ENCODE measurements around the gene ARNT2. TPM values are rescaled to one million over a fixed set of nuclear protein-coding genes. Genes with fewer than 3 reads are reported as not detected.

The ARNT2 gene
- total RNA-seq, 1 donor from 2014 or later: 72.4 TPM

DNA sequence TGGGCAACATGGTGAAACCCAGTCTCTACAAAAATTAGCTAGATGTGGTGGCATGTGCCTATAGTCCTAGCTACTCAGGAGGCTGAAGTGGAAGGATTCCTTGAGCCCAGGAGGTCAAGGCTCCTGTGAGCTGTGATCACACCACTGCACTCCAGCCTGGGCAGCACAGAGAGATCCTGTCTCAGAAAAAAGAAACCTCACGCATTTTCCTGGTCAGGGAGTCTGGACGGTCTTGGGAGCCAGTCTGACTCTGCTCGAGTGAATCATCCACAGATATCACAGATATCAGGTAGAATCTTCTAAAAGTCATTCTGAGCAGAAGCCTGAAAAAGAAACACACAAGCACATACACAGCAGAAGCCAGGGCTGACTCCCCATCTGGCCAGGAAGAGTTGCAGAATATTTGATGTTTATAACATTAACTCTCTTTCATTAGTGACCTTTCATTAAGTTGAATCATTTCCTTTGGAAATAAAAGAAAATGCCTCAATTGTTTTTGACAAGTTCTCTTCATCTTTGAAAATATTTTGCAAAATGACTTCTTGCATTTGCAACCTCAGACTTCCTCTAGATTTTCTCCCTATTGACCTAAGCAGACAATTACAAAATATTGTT is 234.5 kb downstream of the ARNT2 start:
- no peak for DNase-seq (ENCODE audit: extremely low spot score, unreplicated experiment)
- no peak overlapping the region for H3K4me3 Mint-ChIP-seq (ENCODE audit: unreplicated experiment)
- no peak overlapping the region for H3K27ac Mint-ChIP-seq (ENCODE audit: unreplicated experiment)
- peaks cover 3% of the 10 kb centered on the region for H3K36me3 Mint-ChIP-seq (ENCODE audit: unreplicated experiment)
- H3K9me3 Mint-ChIP-seq (ENCODE audit: unreplicated experiment): peaks cover 8% of the 10 kb centered on the region
- H3K27me3 Mint-ChIP-seq (ENCODE audit: unreplicated experiment): peaks cover 2% of the 10 kb centered on the region
- no peaks in the 10 kb centered on the region for H3K4me1 Mint-ChIP-seq (ENCODE audit: unreplicated experiment)
- TF ChIP-seq, protein P1, sequence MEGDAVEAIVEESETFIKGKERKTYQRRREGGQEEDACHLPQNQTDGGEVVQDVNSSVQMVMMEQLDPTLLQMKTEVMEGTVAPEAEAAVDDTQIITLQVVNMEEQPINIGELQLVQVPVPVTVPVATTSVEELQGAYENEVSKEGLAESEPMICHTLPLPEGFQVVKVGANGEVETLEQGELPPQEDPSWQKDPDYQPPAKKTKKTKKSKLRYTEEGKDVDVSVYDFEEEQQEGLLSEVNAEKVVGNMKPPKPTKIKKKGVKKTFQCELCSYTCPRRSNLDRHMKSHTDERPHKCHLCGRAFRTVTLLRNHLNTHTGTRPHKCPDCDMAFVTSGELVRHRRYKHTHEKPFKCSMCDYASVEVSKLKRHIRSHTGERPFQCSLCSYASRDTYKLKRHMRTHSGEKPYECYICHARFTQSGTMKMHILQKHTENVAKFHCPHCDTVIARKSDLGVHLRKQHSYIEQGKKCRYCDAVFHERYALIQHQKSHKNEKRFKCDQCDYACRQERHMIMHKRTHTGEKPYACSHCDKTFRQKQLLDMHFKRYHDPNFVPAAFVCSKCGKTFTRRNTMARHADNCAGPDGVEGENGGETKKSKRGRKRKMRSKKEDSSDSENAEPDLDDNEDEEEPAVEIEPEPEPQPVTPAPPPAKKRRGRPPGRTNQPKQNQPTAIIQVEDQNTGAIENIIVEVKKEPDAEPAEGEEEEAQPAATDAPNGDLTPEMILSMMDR (IDR thresholded peaks at IDR 0.05): no peak

DNA sequence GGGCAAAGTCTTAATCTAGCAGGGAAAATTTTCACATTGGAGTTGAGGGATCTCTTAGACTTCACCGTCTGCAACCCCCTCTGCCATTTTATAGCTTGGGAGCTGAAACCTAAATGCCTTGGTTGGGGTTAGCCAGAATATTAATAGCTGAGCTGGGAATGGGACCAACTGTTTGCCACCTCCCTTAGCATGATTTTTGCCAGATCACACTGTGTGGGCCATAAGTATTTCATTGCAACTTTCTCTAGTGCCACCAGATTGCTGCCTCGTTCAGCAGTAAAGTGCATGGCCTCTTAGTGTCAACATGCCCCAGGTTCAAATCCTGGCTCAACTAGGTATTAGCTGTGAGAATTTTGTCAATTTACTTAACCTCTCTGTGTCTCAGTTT is 235.0 kb downstream of the ARNT2 start:
- TF ChIP-seq, protein P1 (IDR thresholded peaks at IDR 0.05): no peak
- H3K36me3 Mint-ChIP-seq (ENCODE audit: unreplicated experiment): peaks cover 3% of the 10 kb centered on the region
- H3K4me3 Mint-ChIP-seq (ENCODE audit: unreplicated experiment): no peak overlapping the region
- no peak overlapping the region for H3K27ac Mint-ChIP-seq (ENCODE audit: unreplicated experiment)
- peaks cover 8% of the 10 kb centered on the region for H3K9me3 Mint-ChIP-seq (ENCODE audit: unreplicated experiment)
- H3K4me1 Mint-ChIP-seq (ENCODE audit: unreplicated experiment): no peaks in the 10 kb centered on the region
- no peaks in the 10 kb centered on the region for H3K27me3 Mint-ChIP-seq (ENCODE audit: unreplicated experiment)
- peak; percentile 15 for DNase-seq (ENCODE audit: extremely low spot score, unreplicated experiment)

DNA sequence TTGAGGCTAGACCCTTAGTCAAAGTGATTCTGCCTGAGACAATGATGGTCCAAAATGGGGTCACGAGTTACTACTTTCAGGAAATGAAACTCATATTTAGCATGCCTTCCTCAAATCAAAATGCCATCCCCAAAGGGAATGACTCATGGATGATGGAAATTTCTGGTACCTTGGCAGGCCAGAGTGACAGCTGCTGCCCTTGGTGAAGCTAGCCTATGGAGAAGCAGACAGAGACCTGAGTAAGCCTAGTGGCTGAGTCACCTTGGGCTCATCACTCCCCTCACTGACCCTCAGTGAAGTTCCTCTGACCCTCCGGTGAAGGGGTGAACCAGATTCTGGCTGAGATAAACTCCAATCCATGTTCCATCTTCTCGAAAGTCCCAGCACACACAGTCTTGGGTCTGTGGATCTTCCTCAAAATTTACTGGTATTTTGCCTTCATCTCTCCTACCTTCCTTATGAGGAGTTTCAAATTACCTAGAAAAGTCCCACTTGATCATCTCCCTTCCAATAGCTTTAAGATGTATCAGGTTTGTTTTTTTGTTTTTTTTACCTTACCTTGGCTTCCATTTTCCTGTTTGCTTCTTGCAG is 236.4 kb downstream of the ARNT2 start:
- H3K27me3 Mint-ChIP-seq (ENCODE audit: unreplicated experiment): no peaks in the 10 kb centered on the region
- DNase-seq (ENCODE audit: extremely low spot score, unreplicated experiment): peak; percentile 44
- peaks cover 3% of the 10 kb centered on the region for H3K36me3 Mint-ChIP-seq (ENCODE audit: unreplicated experiment)
- H3K9me3 Mint-ChIP-seq (ENCODE audit: unreplicated experiment): peaks cover 8% of the 10 kb centered on the region
- no peak overlapping the region for H3K27ac Mint-ChIP-seq (ENCODE audit: unreplicated experiment)
- no peaks in the 10 kb centered on the region for H3K4me1 Mint-ChIP-seq (ENCODE audit: unreplicated experiment)
- H3K4me3 Mint-ChIP-seq (ENCODE audit: unreplicated experiment): no peak overlapping the region
- TF ChIP-seq, protein P1 (IDR thresholded peaks at IDR 0.05): no peak

DNA sequence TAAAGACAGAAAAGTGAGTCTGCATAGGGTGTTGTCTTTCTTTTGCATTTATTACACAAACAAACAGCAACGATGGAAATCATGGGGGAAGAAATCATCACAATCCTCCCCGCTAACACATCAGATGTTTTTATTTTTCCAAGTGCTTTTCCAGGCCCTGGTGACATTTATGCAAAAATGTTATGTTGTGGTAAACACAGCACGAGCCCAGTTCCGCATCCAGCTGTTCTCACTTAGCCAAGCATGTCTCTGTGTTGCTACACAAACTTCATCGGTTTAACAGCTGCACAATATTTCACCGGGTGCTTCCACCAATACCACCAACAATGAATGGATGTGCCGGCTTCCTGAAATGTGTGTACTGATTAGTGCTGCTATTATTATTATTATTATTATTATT is 237.2 kb downstream of the ARNT2 start:
- peaks cover 3% of the 10 kb centered on the region for H3K36me3 Mint-ChIP-seq (ENCODE audit: unreplicated experiment)
- peak; percentile 23 for DNase-seq (ENCODE audit: extremely low spot score, unreplicated experiment)
- H3K9me3 Mint-ChIP-seq (ENCODE audit: unreplicated experiment): peaks cover 8% of the 10 kb centered on the region
- H3K27ac Mint-ChIP-seq (ENCODE audit: unreplicated experiment): no peak overlapping the region
- TF ChIP-seq, protein P1 (IDR thresholded peaks at IDR 0.05): no peak
- no peaks in the 10 kb centered on the region for H3K27me3 Mint-ChIP-seq (ENCODE audit: unreplicated experiment)
- H3K4me1 Mint-ChIP-seq (ENCODE audit: unreplicated experiment): no peaks in the 10 kb centered on the region
- H3K4me3 Mint-ChIP-seq (ENCODE audit: unreplicated experiment): no peak overlapping the region

DNA sequence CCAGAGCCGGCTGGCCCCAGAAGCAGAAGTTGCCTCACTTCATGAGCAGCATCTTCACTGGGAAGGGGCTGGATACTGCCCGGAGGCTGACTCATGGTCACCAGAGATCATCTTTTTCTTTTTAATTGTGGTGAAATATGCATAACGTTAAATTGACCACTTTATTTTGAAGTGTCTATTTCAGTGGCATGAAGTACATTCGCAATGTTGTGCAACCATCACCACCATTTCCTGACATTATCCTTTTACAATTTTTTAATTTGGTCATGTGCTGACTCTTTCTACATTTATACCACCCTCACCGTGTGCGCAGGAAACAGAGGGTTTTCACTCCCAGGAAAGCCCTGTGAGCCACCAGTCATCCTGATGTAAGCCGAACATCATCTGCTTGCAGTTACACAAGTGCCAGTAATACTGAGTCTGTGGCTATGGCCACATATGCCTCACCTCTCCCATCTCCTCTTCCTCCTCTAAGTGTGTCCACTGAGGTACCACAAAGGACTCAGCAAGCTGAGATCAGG is 239.3 kb downstream of the ARNT2 start:
- Mint-ChIP-seq H3K36me3 (ENCODE audit: unreplicated experiment) (peaks cover 3% of the 10 kb centered on the region), H3K4me3 (ENCODE audit: unreplicated experiment) (no peak overlapping the region), H3K4me1 (ENCODE audit: unreplicated experiment) (no peaks in the 10 kb centered on the region), H3K9me3 (ENCODE audit: unreplicated experiment) (peaks cover 8% of the 10 kb centered on the region), H3K27ac (ENCODE audit: unreplicated experiment) (no peak overlapping the region), H3K27me3 (ENCODE audit: unreplicated experiment) (no peaks in the 10 kb centered on the region)
- TF ChIP-seq, protein P1 (IDR thresholded peaks at IDR 0.05): no peak
- no peak for DNase-seq (ENCODE audit: extremely low spot score, unreplicated experiment)
